NCI-H2227 (cell line): ENCODE results near the gene CACNA1E.
A peak's percentile ranks its signal among the peaks of the same experiment; 100 is the strongest.

Experiments
- DNase-seq: peaks from one replicate; lab custom pipeline; 2025; ENCODE audit not compliant: unreplicated experiment; lab: John Stamatoyannopoulos, UW

Gene CACNA1E

DNA sequence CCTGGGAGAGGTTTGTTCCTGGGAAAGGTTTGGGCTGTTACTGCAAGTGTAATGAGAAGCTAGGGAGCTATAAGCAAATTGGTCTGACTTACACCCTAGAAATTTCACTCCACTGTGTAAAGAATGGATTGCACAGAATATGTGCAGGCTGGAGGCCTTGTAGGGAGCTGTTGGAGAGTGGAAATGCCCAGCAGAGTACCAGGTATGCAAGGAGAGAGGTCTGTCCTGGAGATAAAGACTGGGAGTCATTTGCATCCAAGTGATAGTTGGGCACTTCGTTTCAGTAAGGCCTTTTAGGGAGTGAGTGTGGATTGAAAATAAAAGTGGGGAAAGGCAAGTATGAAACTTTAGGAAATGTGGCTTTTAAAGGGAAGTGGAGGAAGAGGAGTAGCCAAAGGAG, 75.8 kb downstream of the CACNA1E start:
- no peak for DNase-seq

DNA sequence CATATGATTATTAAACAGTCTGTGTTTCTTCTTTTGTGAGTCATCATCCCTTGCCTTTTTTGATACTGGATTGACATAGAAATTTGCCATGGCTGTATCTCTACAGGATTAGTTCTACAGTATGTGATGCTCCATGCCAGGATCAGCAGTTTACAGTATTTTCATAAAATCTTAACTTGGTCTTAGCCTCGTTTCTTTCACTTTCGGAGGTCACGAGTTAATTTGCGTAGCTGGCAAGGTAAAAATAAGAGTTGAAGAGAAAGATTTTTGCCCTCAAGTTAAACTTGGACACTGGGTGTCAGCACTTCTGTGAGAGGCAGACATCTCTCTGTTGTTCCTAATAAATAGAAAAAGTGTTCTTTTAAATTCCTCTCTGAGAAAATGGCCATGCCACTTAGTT, 79.1 kb downstream of the CACNA1E start:
- DNase-seq = no peak

DNA sequence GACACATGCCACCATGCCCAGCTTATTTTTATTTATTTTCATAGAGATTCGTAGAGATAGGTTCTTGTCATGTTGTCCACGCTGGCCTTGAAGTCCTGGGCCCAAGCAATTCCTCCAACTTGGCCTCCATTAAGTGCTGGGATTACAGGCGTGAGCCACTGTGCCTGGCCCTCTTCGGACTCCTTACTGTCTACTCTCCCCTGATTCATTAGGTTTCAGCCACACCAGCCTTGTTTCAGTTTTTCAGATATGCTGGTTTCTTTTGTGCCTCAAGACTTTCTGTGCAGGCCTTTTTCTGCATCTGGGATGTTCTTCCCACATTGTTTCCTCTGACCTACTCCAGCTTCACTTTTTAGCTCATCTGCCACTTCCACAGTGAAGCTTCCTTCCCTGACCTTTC, 85.4 kb downstream of the CACNA1E start:
- no peak for DNase-seq

DNA sequence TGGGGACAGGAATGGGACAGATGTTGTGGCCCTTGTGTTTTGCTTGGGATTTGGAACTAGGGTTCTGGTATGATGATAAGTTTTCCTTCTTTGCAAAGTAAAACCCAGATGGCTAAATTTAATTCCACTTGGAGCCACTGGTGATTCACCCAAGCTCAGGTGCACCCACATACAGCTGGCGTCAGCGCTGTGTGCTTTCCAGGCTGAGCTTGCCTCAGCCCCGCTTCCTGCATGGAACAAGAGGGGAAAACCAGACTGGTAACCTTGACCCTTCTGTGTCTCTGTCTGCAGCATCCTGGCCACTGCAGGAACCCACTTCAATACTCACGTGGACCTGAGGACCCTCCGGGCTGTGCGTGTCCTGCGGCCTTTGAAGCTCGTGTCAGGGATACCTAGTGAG, 94.2 kb downstream of the CACNA1E start:
- no peak for DNase-seq

DNA sequence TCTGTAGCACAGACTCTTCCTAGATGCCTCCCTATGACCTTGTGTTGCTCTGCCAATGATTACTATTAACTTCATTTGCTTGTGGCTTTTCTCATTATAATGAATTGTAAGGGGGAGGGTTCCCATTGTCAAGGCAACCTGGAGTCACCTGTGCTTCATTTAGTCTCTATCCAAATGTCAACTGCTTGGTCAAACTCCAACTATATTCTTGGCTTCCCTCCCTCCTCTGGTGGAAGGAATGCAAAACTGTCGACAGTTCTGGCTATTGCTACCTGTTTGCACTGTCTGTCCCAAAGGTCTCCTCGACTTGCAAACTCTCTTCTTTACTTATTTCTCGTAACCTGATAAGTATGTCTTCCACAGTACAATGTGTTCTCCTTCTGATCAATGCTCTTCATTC, 100.3 kb downstream of the CACNA1E start:
- no peak for DNase-seq

DNA sequence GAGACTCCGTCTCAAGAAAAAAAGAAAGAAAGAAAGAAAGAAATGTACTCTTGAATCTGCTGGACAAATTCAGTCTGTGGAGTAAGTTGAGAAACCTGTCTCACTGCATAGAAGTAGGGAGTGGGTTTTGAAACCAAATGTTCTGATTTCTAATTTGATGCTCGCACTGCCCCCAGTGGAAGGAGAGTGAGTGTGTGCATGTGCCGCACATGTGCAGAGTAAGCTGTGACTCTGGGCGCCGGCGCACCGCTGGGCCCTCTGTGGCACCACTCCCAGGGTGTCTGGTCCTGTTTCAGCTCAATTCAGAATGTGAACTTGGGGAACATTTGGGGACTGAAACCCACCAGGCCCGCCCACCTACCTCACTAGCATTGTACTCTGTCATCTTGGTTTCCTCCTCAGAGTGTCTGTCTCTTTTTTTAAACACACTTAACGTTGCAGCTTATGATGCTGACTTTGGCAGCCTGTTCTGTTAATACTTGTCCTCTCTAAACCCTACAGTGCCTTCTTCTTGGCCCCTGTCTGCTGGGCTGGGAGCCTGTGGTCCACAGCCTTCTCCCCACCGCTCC, 104.6 kb downstream of the CACNA1E start:
- DNase-seq = no peak

DNA sequence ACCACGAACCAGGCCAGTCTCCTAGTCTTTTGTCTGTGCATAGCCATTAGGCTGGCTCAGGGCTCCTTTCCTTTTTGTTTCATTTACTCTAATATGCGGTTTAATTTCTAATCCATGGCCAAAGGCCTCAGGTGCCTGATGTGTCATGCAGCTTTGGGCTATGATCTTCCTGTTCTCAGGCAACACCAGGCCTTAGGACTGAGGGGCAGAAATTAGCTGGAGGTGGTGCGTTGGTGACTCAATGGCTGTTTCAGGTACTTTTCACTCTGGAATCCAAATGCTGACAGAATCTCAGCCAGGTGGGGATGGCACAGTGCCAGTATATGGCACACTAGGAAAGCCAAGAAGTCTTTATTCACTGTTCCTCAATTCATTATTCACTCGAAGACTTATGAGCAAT, 105.3 kb downstream of the CACNA1E start:
- DNase-seq = no peak

DNA sequence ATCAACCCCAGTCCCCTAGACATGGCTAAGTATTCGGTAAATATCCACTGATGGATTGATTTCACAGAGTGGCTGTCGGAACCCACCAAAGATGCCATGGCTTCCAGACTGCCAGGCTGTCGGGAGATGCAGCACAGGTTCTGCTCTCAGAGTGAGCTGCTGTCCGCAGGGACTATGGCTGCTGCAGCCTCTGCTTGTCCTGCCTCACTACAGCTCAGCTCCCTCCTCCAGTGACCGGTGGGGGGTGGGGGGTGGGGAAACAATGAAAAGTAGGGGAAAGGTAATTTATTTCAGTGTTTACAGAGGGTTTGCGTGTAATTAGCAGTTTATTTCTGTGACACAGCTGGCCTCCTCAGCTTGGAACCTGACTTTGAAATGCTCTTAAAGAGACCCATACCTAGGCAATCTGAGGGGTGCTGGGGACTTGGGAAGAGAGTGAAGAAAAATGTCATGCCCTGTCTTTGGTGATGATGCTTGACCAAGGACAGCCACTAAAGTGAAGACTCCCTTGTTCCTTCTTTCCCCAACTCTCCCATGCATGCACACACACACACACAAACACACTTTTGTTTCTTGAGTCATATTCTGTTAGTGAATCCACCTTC, 109.0 kb downstream of the CACNA1E start:
- DNase-seq = peak; percentile 33

DNA sequence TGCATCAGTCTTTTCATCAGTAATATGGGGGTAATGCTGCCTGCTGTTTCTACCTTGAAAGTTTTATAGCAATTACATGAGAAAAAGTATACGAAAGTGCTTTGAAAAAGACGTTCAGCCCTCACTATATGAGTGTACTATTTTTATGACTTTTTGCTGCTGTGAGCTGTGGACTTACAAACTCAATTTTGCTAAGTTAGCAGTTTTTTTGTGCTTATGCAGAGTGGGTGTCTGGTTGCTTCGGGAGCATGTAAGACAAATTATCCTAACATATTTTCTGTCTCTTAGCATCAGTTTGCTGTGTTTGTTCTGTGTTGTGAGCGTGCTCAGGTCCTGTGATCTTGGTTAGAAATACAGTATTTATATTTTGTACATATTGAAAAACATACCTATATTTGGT, 109.7 kb downstream of the CACNA1E start:
- DNase-seq = no peak

DNA sequence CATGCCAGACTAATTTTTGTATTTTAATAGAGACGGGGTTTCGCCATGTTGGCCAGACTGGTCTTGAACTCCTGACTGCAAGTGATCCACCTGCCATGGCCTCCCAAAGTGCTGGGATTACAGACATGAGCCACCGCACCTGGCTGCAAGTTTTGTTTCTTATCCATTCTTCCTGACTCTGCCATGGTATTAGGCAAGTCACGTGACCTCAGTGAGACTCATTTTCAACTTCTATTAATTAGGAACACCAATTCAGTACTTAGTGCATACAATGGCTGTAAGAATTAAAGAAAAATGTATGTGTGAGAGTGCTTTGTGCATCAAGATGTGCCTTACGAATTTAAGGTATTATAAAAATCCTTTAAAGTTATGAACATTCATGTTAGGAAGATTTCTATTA, 111.2 kb downstream of the CACNA1E start:
- no peak for DNase-seq

DNA sequence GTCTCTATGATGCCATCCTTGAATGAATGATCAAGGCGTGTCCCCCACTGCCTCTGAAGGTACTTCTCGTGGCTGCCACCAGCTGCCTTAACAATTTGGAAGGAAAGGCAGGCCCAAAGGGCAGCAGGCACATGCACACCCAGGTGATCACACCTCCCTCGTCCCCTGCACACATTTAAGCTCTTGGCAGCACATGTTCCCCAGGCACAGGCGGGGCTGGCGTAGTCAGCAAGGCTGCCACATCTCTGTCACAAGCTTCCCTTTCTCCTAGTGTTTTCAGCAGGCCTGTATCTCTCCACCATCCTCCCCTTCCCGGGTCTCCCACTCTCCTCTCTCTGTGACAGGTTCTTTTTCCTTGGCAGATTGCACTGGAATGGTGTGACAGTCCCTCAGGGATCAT, 111.9 kb downstream of the CACNA1E start:
- DNase-seq = no peak

DNA sequence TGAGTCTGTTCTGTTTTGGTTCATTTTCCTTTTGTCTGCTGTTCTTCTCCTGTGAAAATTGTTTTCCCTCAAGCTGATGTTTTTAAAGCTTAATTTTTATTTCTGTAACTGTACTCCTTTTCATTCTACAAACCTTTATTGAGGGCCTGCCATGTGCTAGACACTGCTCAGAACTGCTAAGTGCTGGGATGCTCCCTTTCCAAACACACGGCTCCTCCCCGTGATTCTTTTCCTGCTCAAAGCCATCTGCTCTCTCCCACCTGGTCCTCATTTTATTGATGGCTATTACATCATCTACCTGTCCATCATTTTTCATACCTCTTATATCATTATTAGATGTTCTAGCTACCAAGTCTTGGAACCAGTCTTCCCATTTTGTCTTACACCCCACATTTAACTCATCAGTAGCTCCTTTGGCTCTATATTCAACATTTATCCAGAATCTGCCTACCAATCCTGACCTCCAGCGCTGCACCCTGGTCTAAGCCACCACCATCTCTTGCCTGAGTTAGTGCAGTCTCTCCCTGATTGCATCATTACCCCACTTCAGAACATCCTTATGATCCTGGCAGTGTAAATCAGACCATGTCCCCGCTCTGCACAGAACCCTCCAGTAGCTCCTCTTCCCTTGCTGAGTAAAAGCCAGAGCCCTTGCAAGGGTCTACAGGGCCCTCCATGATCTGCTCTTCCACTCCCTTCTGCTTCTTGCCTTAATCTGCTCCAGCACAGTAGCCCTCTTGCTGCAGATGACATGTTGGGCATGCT, 118.1 kb downstream of the CACNA1E start:
- no peak for DNase-seq

DNA sequence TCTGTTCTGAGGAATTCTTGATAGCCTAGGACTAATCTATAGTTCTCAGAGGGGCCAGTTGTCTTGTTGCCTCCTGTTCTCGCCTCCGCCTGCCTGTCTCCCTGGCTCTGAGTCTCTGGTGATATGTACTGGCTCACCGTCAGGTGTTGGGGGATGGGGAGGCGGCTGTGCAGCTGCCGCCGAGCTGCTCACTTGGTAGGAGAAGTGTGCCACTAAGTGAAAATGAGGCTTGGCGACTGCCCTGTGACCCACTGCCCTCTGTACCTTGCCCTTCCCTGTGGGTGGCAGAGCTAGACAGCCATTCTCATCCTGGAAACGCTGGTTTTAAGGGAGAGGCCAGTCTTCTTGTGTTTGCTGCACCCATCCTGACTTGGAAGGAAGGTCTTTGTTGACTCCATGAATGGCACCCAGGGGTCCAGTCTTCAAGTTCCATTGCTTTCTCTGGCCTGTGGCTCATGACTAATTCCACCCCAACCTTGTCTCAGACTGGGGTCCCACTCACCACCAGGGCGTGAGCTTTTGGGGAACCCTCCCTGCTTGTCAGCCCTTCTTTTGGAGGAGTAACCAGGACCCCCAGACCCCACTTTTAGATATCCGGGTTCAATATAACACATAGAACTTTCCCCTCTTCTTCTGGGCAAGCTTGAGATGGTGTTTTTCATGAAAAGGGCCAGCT, 120.6 kb downstream of the CACNA1E start:
- no peak for DNase-seq

DNA sequence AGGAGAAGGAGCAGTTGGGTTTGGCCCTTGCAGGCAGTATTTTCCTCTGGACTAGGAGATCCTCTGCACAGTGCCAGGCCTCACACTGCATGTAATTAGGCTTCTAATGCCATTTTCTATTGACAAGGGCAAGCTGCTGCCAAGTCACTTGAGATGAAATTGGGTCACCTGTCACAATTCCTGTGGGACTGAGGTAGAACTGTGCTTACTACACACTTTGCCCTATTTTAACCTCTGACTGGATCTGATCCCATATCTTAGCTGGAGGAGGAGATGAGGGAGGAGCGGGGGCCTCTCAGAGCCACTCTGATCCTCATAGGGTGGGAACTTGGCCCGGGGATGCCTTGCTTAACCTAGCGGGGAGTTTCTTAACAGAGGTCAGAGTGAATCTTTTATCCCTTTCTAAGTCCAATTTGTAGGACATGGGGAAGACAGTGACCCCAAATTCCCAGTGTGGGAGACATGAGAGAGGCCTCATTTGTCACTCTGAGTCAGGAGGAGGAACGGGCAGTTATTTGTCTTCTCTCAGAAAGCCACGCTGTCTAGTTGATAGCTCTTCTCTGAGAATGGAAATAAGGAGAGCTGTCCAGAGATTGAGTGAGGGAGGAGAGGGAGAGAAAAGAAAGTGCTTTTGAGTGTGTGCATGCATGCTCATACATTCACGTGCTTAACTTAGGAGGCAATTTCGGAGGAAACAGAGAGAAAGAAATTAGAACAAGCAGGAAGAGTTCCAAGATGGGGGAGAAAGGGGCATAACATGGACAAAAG, 121.3 kb downstream of the CACNA1E start:
- no peak for DNase-seq

DNA sequence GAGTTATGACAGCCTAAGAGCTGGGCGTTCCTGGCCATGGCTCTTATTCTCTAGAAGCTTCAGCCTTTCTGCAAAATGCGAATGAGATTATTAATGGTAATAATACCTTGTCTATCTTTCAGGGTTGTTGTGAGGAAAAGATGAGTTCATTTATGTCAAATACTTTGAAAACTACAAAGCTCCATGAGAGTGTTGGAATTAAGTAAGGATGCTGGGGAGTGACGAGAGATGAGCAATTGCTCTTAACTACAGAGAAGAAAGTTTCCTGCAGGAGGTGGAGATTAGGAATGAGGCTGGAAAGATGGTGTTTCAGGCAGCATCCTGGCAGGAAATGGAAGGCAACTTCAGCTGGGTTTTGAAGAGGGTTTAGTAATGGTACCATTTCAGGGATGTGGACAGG, 124.2 kb downstream of the CACNA1E start:
- no peak for DNase-seq

DNA sequence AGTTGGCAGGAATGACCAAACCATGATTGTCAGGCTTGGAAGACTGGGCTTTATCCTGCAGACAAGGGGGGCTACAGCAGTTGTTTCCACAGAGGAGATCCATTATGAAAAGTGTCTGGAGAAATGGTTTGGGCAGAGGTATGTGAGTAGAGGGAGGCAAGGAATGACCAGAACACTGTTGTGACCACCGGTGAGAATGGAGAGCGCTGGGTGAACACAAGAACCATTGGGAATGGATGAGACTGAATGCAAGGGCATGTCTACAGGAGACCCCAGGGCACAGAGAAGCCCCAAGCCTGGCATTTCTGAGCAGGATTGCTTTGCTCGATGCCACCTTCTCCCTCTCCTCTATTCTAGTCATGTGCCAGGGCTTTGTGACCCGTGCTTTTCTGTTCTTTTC, 125.1 kb downstream of the CACNA1E start:
- no peak for DNase-seq

DNA sequence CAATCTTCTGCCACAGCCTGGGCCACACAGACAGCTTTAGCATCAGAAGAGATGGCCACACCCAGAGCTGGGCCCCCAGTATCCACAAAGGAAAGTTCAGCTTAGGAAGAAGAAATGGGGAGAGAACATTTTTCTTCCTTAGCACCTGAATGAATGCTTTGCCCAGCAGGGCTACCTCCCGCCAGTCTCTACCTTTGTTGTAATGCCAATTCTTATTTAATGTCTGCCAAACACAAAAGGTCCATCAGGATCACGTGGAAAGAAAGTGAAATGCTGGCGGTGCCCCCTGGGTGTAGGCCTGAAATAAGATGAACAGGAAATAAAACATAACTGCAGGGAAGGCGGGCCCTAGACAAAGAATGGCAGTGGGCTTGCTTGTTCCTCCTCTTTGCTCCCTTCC, 125.6 kb downstream of the CACNA1E start:
- DNase-seq = no peak

DNA sequence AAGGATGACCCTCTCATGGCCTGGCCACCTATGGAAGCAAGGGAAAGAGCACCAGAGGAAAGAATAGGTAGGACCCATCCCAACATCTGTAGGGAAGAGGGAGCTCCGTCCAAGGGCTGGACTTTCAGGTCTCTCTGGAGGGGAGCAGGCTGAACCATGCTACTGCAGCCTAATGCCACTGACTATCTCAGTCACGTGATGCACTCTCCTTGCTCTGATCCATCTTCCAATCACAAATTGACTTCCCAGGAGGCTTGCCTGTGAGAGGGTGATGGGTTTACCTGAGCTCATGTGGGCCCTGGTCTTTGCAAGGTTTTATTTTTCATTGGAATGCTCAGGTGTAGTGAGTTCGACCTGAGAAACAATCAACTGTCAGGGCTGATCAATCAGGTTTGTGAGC, 128.8 kb downstream of the CACNA1E start:
- DNase-seq = no peak

DNA sequence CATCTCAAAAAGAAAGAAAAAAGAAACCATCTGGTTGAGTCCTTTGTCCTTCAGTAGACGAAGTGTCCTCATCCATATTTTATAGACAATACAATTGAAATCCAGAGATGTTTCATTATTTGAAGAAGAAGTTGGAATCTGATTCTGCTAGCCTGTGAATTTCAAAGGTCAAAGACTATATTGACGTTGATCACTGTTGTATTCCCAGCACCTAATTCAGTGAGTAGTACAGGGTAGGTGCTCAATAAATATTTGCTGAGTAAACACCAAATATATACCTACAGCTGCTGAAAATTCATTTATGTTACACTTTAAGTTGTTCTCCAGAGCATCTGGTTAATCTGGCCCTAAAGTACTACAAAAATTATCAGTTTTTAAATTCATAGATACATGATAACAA, 135.2 kb downstream of the CACNA1E start:
- DNase-seq = no peak

DNA sequence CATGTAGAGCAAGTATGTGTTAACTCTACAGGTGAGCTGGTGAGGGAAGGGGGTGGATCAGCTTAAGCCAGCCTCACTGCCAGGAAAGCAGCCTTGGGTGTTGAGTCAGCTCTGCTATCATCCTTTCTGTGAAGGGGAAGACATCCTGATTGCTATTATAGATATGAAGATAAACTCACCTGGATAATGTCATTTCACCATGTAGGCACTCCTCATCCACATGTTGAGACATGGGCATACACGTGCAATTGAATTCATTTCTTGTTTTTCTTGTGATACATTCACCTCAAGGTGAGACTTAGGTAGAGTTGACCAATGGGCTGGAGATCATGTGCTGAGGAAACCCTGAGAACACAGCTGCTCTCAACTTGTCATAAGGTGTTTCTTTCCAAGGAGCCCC, 136.9 kb downstream of the CACNA1E start:
- no peak for DNase-seq

DNA sequence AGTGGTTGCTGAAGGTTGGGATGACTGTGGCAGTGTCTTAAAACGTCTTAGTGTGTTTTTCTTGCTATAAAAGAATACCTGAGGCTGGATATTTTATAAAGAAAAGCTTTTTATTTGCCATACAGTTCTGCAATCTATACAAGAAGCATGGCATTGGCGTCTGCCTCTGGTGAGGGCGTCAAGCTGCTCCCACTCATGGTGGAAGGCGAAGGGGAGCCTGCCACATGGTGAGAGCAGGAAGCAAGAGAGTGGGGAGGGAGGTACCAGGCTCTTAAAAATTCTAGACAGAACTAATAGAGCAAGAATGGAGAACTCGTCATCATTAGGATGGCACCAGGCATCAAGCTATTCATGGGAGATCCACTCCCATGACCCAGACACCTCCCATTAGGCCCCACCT, 140.5 kb downstream of the CACNA1E start:
- DNase-seq = no peak
